ENCODE data around the gene SEC11A. TPM values are rescaled to one million over a fixed set of nuclear protein-coding genes. Genes with fewer than 3 reads are reported as not detected.

The SEC11A gene
- polyA plus RNA-seq, 1 donor from 2014 or later: 158 TPM

- H3K27me3 ChIP-seq (ENCODE audit: insufficient read depth, low read depth, low read length): no peaks in the 10 kb centered on the region
- no peaks in the 10 kb centered on the region for H3K36me3 ChIP-seq (ENCODE audit: insufficient read depth, low read length)
- peaks cover 65% of the 10 kb centered on the region for H3K79me2 ChIP-seq (replicated peaks; ENCODE audit: insufficient read depth, low read length)
- H3K4me3 ChIP-seq (ENCODE audit: low read length): no peak overlapping the region
- no peaks in the 10 kb centered on the region for H3K9me3 ChIP-seq (ENCODE audit: low read length)
- H3K9me2 ChIP-seq (ENCODE audit: insufficient read depth, low read length): no peaks in the 10 kb centered on the region
- no peaks in the 10 kb centered on the region for H4K20me1 ChIP-seq (ENCODE audit: insufficient read depth)
- H3K4me2 ChIP-seq (ENCODE audit: low read length): no peak overlapping the region
- no peak overlapping the region for H2AFZ ChIP-seq (ENCODE audit: low read depth, low read length)
- TF ChIP-seq POLR2AphosphoS5 (IDR thresholded peaks at IDR 0.05): no peak
- no peak for TF ChIP-seq RAD21 (conservative IDR thresholded peaks at IDR 0.05)
- no peak for TF ChIP-seq CTCF (IDR thresholded peaks at IDR 0.05; ENCODE audit: poor library complexity, severe bottlenecking)
- TF ChIP-seq SMC3 (conservative IDR thresholded peaks at IDR 0.05; ENCODE audit: poor library complexity): no peak
- no peak for TF ChIP-seq TAF1 (IDR thresholded peaks at IDR 0.05; ENCODE audit: low read depth)
- no peak for TF ChIP-seq REST (IDR thresholded peaks at IDR 0.05; ENCODE audit: borderline replicate concordance)
- TF ChIP-seq EP300 (conservative IDR thresholded peaks at IDR 0.05; ENCODE audit: poor library complexity, severe bottlenecking): no peak
- TF ChIP-seq MXI1 (conservative IDR thresholded peaks at IDR 0.05; ENCODE audit: poor library complexity, severe bottlenecking): no peak
- TF ChIP-seq EZH2 (IDR thresholded peaks at IDR 0.05; ENCODE audit: borderline replicate concordance, insufficient read depth, low read length, poor library complexity, severe bottlenecking): no peak
- no peaks in the 10 kb centered on the region for H3F3A ChIP-seq (ENCODE audit: insufficient read depth, low read length, poor library complexity, severe bottlenecking)
- no peak overlapping the region for H3K27ac ChIP-seq (ENCODE audit: low read length)
- H3K9ac ChIP-seq (ENCODE audit: low read length): no peak overlapping the region
Observed at GRCh38 chr15:84702961-84703482, 12.9 kb downstream of the SEC11A start.

GRCh38 chr15:84699538-84700191, 16.3 kb downstream of the SEC11A start:
- Histone ChIP-seq H3K27me3 (ENCODE audit: insufficient read depth, low read depth, low read length) (no peaks in the 10 kb centered on the region), H4K20me1 (ENCODE audit: insufficient read depth) (no peaks in the 10 kb centered on the region), H3K79me2 (replicated peaks; ENCODE audit: insufficient read depth, low read length) (peaks cover 71% of the 10 kb centered on the region), H2AFZ (ENCODE audit: low read depth, low read length) (no peak overlapping the region), H3K9ac (ENCODE audit: low read length) (no peak overlapping the region), H3K4me2 (ENCODE audit: low read length) (no peak overlapping the region), H3K36me3 (ENCODE audit: insufficient read depth, low read length) (no peaks in the 10 kb centered on the region), H3K4me3 (ENCODE audit: low read length) (no peak overlapping the region), H3K9me2 (ENCODE audit: insufficient read depth, low read length) (no peaks in the 10 kb centered on the region), H3K9me3 (ENCODE audit: low read length) (no peaks in the 10 kb centered on the region), H3K27ac (ENCODE audit: low read length) (no peak overlapping the region), H3F3A (ENCODE audit: insufficient read depth, low read length, poor library complexity, severe bottlenecking) (no peaks in the 10 kb centered on the region)
- no peak for TF ChIP-seq EZH2 (IDR thresholded peaks at IDR 0.05; ENCODE audit: borderline replicate concordance, insufficient read depth, low read length, poor library complexity, severe bottlenecking)
- TF ChIP-seq REST (IDR thresholded peaks at IDR 0.05; ENCODE audit: borderline replicate concordance): no peak
- no peak for TF ChIP-seq EP300 (conservative IDR thresholded peaks at IDR 0.05; ENCODE audit: poor library complexity, severe bottlenecking)
- no peak for TF ChIP-seq TAF1 (IDR thresholded peaks at IDR 0.05; ENCODE audit: low read depth)
- TF ChIP-seq CTCF (IDR thresholded peaks at IDR 0.05; ENCODE audit: poor library complexity, severe bottlenecking): no peak
- TF ChIP-seq MXI1 (conservative IDR thresholded peaks at IDR 0.05; ENCODE audit: poor library complexity, severe bottlenecking): no peak
- TF ChIP-seq RAD21 (conservative IDR thresholded peaks at IDR 0.05): no peak
- TF ChIP-seq POLR2AphosphoS5 (IDR thresholded peaks at IDR 0.05): no peak
- TF ChIP-seq SMC3 (conservative IDR thresholded peaks at IDR 0.05; ENCODE audit: poor library complexity): no peak
